GM12892 (cell line): ENCODE results near the gene ARHGEF10L.

ENCODE experiments used
- POLR2A ChIP-seq: IDR thresholded peaks from 2 replicates; pipeline ENCODE4 v1.6.1; 2011; ENCODE audit warnings: low read depth, low read length, control low read depth
- TAF1 ChIP-seq: IDR thresholded peaks from 2 replicates; pipeline ENCODE4 v1.6.1; 2011; ENCODE audit warnings: low read depth, mild to moderate bottlenecking, control low read depth, low read length, borderline replicate concordance

- TF ChIP-seq TAF1 (no peak), POLR2A (no peak)
These were observed 20.3 kb downstream of the ARHGEF10L start for GRCh38 chr1:17559615-17560419.
